Middle frontal gyrus (tissue), 1 donor: ENCODE data around the gene CPM.
A peak's percentile ranks its signal among the peaks of the same experiment; 100 is the strongest.

Experiments used
- DNase-seq: peaks from one replicate; pipeline ENCODE4 v3.0.0-alpha.2; 2015; ENCODE audit warnings: low spot score; ENCODE audit errors: extremely low spot score

The CPM gene

GRCh38 chr12:68932961-68933893, at the start of gene CPM:
Gene CPM (minus strand): TSS chr12:68933171. CDS start chr12:68932837, 334 bp downstream.
- DNase-seq, result peak; percentile 42

DNA sequence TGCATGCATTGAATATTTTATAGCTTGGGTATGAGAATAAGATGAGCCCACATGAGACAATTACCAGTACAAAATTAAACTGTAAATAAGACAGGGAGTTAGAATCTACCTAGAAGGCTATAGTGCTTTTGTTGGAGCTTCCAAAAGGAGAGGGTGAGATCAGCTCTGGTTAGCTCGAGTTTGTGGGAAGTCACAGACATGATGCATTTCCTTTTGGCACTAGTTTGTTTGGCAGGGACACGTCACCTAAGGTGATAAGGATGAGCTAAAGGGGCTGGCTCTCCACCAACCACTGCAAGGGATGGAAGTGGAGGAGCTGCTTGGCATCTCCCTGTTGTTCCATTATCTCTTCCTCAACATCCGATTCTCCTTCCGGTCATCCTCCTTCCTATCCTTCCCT, 48.5 kb upstream of the CPM start:
- no peak for DNase-seq

DNA sequence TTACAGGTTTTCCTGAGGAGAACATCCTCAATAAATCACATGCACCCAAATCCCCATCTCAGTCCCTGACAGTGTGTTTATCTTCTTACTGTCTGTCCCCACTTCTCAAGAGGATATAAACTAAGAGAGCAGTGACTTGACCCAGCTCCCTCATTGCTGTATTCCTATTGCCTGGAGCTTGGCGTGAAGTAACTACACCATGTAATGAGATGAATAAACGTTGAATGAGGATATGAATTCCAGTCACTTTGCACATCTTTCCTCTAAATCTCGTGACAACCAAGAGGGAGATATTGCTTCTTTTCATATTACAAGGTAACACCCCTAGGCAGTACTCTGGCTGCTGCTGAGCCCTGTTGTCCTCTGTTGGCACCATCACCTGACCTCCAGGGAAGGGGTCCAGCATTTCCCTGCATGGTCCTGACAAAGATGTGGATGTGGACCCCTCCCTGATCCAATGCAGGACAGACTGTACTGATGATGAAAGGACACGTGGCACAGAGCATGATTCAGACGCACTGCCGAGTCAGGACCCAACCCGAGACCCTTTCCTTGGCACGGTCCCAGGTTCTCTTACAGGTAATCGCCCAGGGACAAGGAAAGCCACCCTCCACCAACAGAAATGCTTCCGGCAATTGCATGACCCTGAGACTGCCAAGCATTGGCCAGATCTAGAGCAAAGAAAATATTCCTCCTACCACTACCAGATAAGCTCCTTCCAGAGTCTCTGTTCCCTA, 47.7 kb upstream of the CPM start:
- no peak for DNase-seq

- no peak for DNase-seq
These were observed 45.7 kb upstream of the CPM start for GRCh38 chr12:68978678-68979077.

DNA sequence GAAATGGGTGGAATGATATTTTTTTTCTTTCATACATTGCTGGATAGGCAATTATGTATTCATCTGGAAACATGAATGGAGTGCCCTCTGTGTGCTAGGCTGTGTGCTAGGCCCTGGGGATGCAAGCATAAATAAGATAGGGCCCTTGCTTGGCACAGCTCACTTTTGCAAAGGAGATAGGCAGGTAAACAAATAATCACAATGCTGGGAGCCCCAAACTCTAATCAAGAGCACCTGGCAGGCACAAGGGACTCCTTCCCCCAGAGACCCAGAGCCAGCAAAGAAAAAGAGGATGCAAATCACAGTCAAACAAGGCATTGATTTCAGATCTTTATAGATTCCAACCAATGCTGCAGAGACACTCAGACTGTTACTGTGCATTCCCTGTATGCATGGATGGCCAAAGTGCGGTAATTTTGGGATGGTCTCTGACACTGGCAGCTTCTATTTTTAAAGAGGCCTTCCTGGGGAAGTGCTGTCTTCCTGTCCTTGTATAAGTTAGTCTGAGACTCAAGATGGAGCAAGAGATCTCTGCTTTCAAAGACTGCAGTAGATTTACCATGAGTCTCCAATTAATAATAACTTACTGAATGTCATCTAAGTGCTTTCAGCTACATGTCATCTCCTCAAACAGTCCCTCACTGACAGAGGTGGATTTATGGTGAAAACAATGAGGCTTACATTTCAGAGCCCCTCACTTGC, 45.1 kb upstream of the CPM start:
- no peak for DNase-seq

GRCh38 chr12:68977335-68977734, 44.4 kb upstream of the CPM start:
- peak; percentile 38 for DNase-seq

DNA sequence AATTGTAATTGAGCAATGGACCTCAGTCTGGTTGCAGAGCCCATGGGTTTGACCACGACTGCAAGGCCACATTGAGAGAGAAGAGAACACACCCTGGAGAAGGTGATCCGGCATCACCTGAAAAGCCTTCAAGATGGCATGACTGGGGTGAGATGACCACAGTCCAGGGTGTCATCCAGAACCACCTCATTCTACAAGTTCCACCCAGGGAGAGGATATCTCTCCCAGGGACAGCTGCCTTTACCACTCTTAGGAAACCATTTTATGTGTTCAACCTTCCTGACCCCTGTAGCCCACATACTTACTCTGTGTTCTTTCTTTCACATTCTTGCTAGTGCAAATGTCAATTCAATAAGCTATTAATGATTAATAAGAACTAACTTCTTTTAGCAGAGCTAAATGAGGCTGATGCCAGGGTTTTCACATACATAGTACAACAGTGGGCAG, 43.4 kb upstream of the CPM start:
- no peak for DNase-seq

GRCh38 chr12:68975811-68976210, 42.8 kb upstream of the CPM start:
- DNase-seq, result no peak

DNA sequence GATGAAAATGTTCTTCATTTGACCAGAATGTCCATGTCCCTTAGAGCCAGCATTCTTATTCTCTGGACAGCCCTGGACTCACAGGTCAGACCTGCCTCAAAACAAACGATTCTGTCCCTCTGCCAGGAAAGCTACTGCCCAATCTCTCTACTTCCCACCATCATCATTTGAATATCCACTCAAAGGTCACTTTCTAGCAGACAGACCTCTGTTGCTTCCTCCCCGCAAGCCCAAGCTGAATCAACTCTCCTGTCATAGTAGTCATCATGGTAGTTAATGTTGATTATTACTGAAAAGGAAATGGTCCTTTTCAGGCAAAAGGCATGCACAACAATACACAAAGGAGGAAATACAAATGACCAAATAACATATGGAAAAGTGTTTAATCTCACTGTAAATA, 39.6 kb upstream of the CPM start:
- DNase-seq, result no peak

DNA sequence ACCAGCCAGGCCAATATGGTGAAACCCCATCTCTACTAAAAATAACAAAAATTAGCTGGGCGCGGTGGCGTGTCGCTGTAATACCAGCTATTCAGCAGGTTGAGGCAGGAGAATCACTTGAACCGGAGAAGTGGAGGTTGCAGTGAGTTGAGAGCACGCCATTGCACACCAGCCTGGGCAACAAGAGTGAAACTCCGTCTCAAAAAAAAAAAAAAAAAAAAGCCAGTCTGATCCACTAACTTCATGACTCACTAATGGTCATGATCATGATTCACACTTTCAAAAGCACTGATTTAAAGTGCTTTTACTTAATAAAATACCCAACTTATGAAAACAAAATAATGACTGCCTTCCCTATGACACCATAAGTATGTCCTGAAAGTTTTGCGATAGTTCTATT, 38.4 kb upstream of the CPM start:
- DNase-seq, result no peak

DNA sequence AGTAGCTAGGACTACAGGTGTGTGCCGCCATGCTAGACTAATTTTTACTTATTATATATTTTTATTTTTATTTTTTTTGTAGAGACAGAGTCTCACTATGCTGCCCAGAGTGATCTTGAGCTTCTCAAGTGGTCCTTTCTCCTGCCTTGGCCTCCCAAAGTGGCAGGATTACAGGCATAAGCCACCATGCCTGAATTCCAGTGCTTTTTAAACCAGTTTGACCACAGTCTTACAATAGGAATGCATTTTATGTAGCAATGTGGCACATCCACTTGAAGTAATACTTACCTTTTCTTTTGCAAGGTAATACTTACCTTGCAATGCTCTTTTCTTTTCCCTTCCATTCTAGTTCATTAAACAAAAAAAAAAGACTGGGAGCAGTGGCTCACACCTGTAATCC, 38.0 kb upstream of the CPM start:
- DNase-seq, result no peak

DNA sequence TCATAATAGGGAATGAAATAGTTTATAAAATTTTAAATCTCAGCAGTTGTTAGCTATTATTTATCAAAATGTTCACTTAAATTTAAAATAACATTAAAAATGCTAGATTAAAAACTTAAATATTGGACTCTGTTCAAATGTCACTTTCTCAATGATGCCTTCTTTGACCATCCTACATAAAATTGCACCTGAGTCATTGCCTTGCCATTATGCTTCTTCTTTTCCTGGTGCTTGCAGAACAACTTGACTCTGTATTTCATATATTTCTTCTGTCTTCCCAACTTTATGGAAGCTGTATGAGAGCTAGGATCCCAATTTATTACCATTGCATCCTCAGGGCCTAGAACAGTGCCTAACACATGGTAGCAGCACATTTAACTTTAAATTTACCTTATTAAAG, 37.3 kb upstream of the CPM start:
- DNase-seq, result no peak

- DNase-seq, result no peak
These were observed 34.1 kb upstream of the CPM start for GRCh38 chr12:68967046-68967445.

GRCh38 chr12:68963856-68964745, 31.1 kb upstream of the CPM start:
- DNase-seq, result no peak

DNA sequence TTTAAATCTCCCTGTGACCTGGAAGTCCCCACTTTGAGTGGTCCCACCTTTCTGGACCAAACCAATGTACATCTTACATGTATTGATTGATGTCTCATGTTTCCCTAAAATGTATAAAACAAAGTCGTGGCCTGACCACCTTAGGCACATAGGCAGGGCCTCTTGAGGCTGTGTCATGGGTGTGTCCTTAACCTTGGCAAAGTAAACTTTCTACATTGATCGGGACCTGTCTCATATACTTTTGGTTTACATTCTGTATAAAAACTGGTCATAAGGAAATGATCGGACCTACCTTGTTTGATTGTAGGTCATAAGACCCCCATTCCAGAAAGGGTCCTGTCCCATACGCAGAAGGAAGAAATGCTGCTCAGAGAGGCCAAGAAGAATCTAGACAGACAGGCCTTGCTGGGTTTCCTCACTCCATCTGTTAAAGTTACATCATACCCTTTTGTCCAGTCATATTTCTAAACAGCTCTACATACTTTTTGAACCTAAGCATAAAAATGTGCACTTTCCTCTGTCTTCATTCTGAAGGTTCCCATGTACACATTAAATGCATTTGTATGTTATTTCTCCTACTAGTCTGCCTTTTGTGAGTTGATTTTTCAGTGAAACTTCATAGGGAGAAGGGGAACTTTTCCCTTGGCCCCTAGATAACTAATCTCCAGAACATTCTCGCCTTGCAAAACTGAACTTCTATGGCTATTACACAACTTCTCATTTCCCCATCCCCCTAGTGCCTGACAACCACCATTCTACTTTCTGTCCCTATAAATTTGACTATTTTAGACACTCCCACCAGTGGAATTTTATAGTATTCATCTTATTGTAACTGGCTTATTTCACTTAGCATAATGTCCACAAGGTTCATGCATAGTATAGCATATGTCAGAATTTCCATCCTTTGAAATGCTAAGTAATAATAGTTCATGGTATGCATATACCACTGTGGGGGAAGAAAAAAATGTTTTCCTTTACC, 30.2 kb upstream of the CPM start:
- no peak for DNase-seq

DNA sequence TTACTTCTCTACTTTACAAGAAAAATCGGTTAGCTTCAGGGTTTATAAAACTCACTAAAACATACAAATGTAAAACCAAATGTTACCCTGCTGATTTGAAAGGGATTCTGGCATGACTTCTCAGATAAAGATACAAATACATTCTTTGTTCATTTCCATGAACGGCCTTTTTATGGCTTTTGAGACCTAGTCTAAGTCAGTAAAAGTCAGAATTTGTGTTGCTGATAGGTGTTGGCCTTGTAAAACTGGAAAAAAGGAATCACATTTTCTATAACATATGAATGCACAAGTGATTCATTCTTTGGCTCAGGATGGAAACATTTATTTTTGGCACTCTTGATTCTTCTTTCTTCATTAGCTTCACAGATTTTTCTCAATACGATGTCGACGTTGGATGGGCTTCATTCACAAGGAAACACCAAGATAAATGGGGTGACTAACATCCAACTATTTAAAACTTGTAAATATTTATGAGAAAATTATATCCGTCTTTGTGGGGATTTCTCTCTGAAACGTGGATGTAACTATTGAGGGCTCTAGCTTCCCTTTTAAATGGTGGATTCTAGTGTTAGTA, 27.0 kb upstream of the CPM start:
- DNase-seq, result no peak

DNA sequence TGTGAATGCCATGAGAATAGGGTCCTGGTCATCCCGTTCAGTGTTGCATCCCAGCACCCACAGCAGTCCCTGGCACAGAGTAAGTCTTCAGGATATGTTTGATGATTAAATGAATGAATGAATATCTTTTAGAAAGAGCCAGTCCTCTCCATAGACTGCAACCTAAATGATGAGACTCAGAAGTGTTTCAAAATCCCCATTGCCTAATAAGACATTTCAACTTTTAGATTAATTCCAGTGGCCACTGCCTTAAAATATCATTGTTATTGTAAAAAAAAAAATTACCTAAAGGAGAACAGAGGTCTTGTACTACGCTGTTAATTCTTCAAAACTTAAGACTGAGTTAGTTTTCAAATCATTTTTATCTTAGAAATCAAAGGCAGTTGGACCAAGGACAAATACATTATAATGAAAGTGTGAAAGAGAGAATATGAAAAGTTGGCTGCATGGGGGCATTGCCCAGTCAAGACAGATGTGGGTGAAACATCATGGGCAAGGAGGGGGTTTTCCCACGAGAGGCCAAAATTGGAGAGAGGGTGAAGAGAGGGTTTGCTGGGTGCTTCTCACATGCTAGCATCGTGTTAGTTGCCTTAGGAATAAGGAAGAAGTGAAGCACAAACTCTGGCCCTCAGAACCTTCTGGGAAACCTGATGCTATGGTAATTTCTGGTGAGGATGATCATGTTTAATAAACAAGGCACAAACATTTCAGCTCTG, 26.3 kb upstream of the CPM start:
- no peak for DNase-seq

DNA sequence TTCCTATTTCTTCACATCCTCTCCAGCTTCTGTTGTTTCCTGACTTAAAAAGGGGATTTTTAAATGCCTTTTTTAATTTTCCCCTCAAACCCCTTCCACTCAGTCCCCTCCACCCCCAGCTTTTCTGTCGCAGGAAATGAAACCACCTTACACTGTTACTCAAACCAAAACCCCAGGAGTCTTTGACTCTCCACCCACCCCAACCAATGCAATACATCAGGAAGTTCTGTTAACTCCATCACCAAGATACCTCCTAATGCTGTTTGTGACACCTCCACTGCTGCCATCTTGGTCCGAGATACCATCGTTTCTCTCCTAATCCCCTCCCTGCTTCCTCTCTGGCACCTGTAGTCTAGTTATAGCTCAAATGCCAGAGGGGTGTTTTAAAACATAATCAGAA, 25.4 kb upstream of the CPM start:
- no peak for DNase-seq

DNA sequence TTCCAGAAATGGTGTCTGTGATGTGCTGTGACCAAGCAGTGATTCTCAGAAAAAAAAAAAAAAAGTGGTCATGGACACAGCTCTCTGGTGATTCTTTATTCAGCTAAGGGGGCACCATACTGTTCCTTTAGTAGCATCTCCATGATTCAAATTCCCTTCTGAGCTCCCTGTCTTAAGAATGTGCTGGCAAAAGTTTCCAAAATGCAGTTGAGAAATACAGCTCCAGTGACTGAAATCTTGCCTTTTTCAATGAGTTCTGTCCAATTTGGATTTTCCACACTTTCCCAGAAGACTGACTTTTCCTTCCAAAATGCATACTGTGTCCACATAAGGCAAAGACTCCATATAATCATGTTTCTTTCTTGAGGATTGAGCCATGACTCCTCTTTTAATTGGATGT, 24.3 kb upstream of the CPM start:
- DNase-seq, result no peak
